Measurements from ENCODE around the gene RNF224.

Gene RNF224

DNA sequence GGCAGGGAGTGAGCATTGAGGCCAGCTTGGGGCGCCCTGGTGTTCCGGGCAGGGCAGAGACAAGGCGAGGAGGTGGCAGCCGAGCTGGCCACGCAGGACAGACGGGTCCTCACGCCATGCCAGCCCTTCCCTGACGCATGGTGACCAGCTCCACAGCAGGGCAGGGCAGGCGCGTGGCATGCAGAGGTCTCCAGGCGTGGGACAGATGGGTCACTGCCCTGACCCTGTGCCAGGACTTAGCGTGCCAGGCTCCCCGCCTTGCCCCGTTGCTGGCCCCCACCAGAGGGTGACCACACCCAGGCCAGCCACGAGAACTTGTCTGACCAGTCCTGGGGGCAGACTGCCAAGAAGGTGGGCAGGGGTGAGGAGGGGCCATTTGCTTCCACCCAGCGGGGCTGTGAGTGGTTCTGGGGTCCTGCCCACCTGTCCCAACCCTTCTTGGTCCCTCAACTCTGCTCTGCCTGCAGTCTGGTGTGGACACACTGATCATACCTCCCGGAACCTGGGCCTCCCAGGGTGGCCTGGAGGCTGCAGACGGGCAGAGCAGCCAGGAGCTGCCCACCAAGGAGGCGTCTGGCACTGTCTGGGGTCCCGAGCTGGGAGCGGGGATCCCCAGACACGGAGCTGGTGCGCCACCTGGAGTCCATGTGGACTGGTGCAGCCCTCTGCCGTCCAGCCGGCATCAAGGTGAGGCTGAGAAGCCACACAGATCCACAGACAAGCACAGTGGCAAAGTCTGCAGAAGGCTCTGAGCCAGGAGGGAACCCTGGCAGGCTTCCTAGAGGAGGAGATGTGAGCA is at the start of gene RNF224:
Gene RNF224, plus strand, starts transcription at position 449 of the 799 bp plus-strand sequence. CDS start 834 bp downstream, outside the sequence.
- peak; percentile 90 for DNase-seq (ENCODE audit: low spot score)
- TF ChIP-seq, protein P1, sequence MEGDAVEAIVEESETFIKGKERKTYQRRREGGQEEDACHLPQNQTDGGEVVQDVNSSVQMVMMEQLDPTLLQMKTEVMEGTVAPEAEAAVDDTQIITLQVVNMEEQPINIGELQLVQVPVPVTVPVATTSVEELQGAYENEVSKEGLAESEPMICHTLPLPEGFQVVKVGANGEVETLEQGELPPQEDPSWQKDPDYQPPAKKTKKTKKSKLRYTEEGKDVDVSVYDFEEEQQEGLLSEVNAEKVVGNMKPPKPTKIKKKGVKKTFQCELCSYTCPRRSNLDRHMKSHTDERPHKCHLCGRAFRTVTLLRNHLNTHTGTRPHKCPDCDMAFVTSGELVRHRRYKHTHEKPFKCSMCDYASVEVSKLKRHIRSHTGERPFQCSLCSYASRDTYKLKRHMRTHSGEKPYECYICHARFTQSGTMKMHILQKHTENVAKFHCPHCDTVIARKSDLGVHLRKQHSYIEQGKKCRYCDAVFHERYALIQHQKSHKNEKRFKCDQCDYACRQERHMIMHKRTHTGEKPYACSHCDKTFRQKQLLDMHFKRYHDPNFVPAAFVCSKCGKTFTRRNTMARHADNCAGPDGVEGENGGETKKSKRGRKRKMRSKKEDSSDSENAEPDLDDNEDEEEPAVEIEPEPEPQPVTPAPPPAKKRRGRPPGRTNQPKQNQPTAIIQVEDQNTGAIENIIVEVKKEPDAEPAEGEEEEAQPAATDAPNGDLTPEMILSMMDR (IDR thresholded peaks at IDR 0.05; ENCODE audit: extremely low read depth, insufficient read depth, missing control alignments), result peak; percentile 98
- in situ Hi-C loops (cut with MboI; ENCODE audit: low pct_unique_long_range_greater_than_20kb, low sequenced_read_pairs, unreplicated experiment), result loop anchor here (10.0 kb wide), 1 partner anchor 102 kb away; no protein-coding TSS in a partner anchor

DNA sequence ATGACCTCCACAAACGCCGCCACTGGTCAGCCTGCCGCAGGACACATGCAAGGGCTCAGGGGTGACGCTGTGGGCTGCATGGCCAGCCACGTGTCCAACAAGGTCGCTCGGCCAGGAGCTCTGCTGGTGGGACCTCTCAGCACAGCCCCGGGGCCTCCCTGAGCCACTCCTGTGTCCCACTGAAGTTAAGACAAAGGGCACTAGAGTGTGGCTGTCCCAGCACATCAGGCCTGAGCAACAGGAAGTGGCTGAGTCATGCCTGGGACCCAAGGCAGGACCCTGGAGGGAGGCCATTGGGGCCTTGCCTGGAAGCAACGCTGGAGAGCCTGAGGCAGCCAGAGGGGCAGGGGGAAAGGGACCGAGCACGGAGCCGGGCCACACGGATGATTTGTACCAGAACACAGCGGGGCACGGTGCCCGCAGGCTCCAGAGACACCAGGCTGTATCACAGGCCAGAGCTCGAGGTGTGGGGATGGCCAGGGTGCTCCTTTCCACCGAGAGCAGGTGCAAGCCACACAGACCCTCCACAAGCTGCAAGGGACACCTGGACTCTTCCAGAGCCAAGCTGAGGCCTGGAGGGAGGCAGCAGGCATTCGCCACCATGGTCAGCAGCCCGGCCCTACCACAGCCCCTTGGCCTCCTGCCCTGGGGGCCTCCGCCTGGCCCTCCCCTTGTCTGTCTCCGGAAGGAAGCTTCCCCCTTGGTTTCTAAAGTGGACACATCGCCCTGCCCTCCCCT is 48.9 kb upstream of the RNF224 start:
- in situ Hi-C loops (cut with MboI; ENCODE audit: low pct_unique_long_range_greater_than_20kb, low sequenced_read_pairs, unreplicated experiment), result no loop called here
- DNase-seq (ENCODE audit: low spot score), result no peak
- TF ChIP-seq, protein P1 (IDR thresholded peaks at IDR 0.05; ENCODE audit: extremely low read depth, insufficient read depth, missing control alignments), result no peak

DNA sequence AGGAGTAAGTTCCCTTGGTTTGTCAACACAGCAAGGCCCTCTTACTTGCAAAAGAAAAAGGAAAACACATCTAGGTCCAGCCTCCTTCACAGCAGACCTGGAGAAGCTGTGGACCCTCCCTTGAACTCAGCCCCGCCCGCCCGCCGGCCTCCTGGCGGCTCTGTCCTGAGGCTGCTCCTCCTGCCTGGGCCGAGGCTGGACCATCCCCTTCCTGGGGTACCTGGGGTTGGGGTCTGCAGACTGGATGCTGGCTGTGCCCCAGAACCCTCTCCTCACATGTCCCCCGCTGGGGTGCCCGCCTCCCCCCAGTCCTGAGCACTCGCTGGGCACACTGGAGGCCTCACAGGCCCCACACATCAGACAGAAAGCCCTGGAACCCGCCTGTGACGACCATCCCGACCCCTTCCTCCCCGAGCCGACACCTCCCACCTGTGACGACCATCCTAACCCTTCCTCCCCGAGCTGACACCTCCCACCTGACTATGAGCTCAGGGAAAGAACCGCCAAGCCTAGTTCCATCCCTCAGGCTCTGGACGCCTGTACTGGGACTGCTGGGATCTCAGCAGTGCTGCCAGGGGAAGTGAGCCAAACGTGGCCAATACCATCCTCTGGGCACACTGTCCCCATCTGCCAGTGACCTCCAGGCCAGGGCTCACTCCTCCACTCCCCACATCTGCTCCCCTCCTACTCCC is 48.2 kb upstream of the RNF224 start:
- in situ Hi-C loops (cut with MboI; ENCODE audit: low pct_unique_long_range_greater_than_20kb, low sequenced_read_pairs, unreplicated experiment), result no loop called here
- TF ChIP-seq, protein P1 (IDR thresholded peaks at IDR 0.05; ENCODE audit: extremely low read depth, insufficient read depth, missing control alignments), result no peak
- peak; percentile 29 for DNase-seq (ENCODE audit: low spot score)

DNA sequence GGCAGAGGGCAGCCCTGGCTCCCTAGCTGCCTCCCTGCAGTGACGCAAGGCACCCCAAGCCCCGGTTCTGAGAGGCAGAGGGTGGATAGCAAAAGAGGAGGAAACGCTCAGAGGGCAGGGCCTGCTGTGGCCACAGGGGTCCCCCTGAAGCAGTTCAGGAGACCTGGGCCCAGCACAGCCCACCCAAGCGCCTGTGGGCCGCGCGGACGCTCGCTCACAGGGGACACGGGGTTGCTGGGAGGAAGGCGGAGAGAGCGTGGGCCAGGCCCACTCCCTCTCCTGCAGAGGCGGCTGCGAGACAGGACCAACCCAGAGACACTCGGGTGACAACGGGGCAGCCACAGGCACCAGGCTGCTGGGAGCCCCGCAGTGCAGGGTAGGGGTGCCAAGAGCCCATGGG is 47.5 kb upstream of the RNF224 start:
- TF ChIP-seq, protein P1 (IDR thresholded peaks at IDR 0.05; ENCODE audit: extremely low read depth, insufficient read depth, missing control alignments), result no peak
- in situ Hi-C loops (cut with MboI; ENCODE audit: low pct_unique_long_range_greater_than_20kb, low sequenced_read_pairs, unreplicated experiment), result no loop called here
- no peak for DNase-seq (ENCODE audit: low spot score)

DNA sequence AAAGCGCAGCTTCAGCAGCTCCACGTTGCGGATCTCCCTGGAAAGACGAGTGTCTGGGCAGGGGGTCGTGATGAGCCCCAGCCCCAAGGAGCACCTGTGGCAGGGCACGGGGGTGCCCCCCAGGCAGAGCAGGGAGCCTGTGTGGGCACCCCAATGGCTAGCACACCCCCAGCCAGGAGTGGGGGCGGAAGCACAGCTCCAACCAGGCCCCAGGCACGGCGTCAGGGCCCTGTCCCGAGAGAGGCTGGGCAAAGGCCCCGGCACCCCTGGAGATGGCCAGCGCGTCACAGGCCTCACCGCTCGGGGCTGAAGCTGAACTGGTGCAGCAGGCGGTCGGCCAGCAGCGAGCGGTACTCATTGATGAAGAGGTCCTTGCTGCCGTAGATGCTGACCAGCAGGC is 46.8 kb upstream of the RNF224 start:
- TF ChIP-seq, protein P1 (IDR thresholded peaks at IDR 0.05; ENCODE audit: extremely low read depth, insufficient read depth, missing control alignments), result no peak
- in situ Hi-C loops (cut with MboI; ENCODE audit: low pct_unique_long_range_greater_than_20kb, low sequenced_read_pairs, unreplicated experiment), result no loop called here
- no peak for DNase-seq (ENCODE audit: low spot score)

DNA sequence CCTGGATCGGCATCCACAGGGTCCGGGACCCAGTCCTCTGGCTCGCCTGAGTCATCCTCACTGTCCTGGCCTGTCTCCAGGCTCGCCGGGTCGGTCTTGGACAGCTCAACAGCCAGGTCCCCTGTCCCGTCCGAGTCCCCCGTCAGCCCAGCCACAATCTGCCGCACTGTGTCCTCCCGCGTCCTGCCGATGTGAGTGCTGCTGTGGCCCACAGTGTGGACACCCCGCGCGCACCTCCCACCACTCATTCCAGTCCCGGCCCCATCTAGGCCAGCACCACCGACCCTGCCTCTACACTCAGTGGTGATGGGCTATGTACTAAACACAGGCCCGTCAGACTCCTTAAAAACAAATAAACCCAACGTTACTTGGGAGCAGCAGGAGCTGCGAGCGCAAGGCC is 45.6 kb upstream of the RNF224 start:
- in situ Hi-C loops (cut with MboI; ENCODE audit: low pct_unique_long_range_greater_than_20kb, low sequenced_read_pairs, unreplicated experiment), result no loop called here
- TF ChIP-seq, protein P1 (IDR thresholded peaks at IDR 0.05; ENCODE audit: extremely low read depth, insufficient read depth, missing control alignments), result no peak
- no peak for DNase-seq (ENCODE audit: low spot score)

Measured in GM13977 (cell line).